GM18951 (cell line): Measurements from ENCODE around the gene MTF2.

Source experiments
- POLR2A ChIP-seq: IDR thresholded peaks from 4 replicates; pipeline ENCODE4 v1.6.1; 2011; ENCODE audit warnings: mild to moderate bottlenecking; ENCODE audit not compliant: insufficient read length, insufficient read depth; ENCODE audit errors: extremely low read depth
- in situ Hi-C: fragments of 300-500 bp; cut with MboI; formaldehyde crosslinking; loops from one replicate; pipeline ENCODE4 v1.12.0; 2022; ENCODE audit warnings: low sequenced_read_pairs, mixed read lengths, inconsistent platforms; ENCODE audit not compliant: unreplicated experiment

MTF2 gene

GRCh38 chr1:93102142-93102541 lies 23.1 kb downstream of the MTF2 start:
- TF ChIP-seq POLR2A: no peak
- in situ Hi-C loops: no loop called here

GRCh38 chr1:93106226-93106625 lies 27.1 kb downstream of the MTF2 start:
- TF ChIP-seq POLR2A: no peak
- in situ Hi-C loops: no loop called here

- no peak for TF ChIP-seq POLR2A
- in situ Hi-C loops: no loop called here
Measured at GRCh38 chr1:93107395-93107794, 28.3 kb downstream of the MTF2 start.

- TF ChIP-seq POLR2A: no peak
- in situ Hi-C loops: no loop called here
Measured at GRCh38 chr1:93108335-93108734, 29.3 kb downstream of the MTF2 start.

- TF ChIP-seq POLR2A: no peak
- in situ Hi-C loops: no loop called here
Measured at GRCh38 chr1:93109578-93109977, 30.5 kb downstream of the MTF2 start.

GRCh38 chr1:93111065-93111464 lies 32.0 kb downstream of the MTF2 start:
- in situ Hi-C loops: no loop called here
- TF ChIP-seq POLR2A: no peak

GRCh38 chr1:93111561-93111960 lies 32.5 kb downstream of the MTF2 start:
- in situ Hi-C loops: no loop called here
- no peak for TF ChIP-seq POLR2A

- TF ChIP-seq POLR2A: no peak
- in situ Hi-C loops: no loop called here
Measured at GRCh38 chr1:93113127-93113526, 34.0 kb downstream of the MTF2 start.

GRCh38 chr1:93114391-93114790 lies 35.3 kb downstream of the MTF2 start:
- in situ Hi-C loops: no loop called here
- TF ChIP-seq POLR2A: no peak

- in situ Hi-C loops: no loop called here
- TF ChIP-seq POLR2A: no peak
Measured at GRCh38 chr1:93120614-93121013, 41.5 kb downstream of the MTF2 start.

GRCh38 chr1:93123201-93123783 lies 44.2 kb downstream of the MTF2 start:
- in situ Hi-C loops: no loop called here
- TF ChIP-seq POLR2A: no peak

- TF ChIP-seq POLR2A: no peak
- in situ Hi-C loops: no loop called here
Measured at GRCh38 chr1:93124556-93125355, 45.7 kb downstream of the MTF2 start.

- TF ChIP-seq POLR2A: no peak
- in situ Hi-C loops: no loop called here
Measured at GRCh38 chr1:93129507-93130099, 50.5 kb downstream of the MTF2 start.

- TF ChIP-seq POLR2A: no peak
- in situ Hi-C loops: no loop called here
Measured at GRCh38 chr1:93132638-93133037, 53.6 kb downstream of the MTF2 start.
